ENCODE data around the gene SP140L.

Gene SP140L

GRCh38 chr2:230441227-230441897 lies 114.4 kb downstream of the SP140L start:
- no CpG with 5 or more reads among the region's 4 CpGs for WGBS (ENCODE audit: extremely low coverage, insufficient coverage, low lambda C conversion rate)
- H2BK5ac ChIP-seq (ENCODE audit: low read length), result no peak overlapping the region
- no peak overlapping the region for H2AK5ac ChIP-seq (ENCODE audit: low read length)
- H4K5ac ChIP-seq (ENCODE audit: low read length), result no peak overlapping the region
- H2BK120ac ChIP-seq (ENCODE audit: low read depth, low read length), result no peak overlapping the region
- H3K56ac ChIP-seq (ENCODE audit: low read length), result no peak overlapping the region
- H4K8ac ChIP-seq (ENCODE audit: low read depth, low read length), result no peak overlapping the region
- H3K18ac ChIP-seq (ENCODE audit: low read length), result no peak overlapping the region
- H2BK15ac ChIP-seq (replicated peaks; ENCODE audit: low read depth), result no peak overlapping the region
- no peak for DNase-seq
- H3K79me1 ChIP-seq (ENCODE audit: low read length), result no peaks in the 10 kb centered on the region
- no peaks in the 10 kb centered on the region for H3K79me2 ChIP-seq (ENCODE audit: control insufficient read depth, insufficient read depth, low read length)
- H3K4ac ChIP-seq (ENCODE audit: low read depth, low read length), result no peak overlapping the region
- no peak overlapping the region for H3K4me3 ChIP-seq (ENCODE audit: low read length)
- H3K27me3 ChIP-seq (ENCODE audit: insufficient read depth, low read length, poor library complexity), result no peaks in the 10 kb centered on the region
- H3K9ac ChIP-seq (ENCODE audit: low read length), result no peak overlapping the region
- no peaks in the 10 kb centered on the region for H3K36me3 ChIP-seq (ENCODE audit: control insufficient read depth, insufficient read depth, low read length)
- no peak overlapping the region for H3K23ac ChIP-seq (ENCODE audit: low read length)
- H3K4me1 ChIP-seq (ENCODE audit: control insufficient read depth, low read depth, low read length), result no peaks in the 10 kb centered on the region
- no peak overlapping the region for H3K27ac ChIP-seq (ENCODE audit: low read depth, low read length)
- H3K4me2 ChIP-seq (ENCODE audit: low read length), result no peak overlapping the region

GRCh38 chr2:230443541-230443940 lies 116.5 kb downstream of the SP140L start:
- no peaks in the 10 kb centered on the region for H3K27me3 ChIP-seq (ENCODE audit: insufficient read depth, low read length, poor library complexity)
- H3K79me1 ChIP-seq (ENCODE audit: low read length), result no peaks in the 10 kb centered on the region
- H3K18ac ChIP-seq (ENCODE audit: low read length), result no peak overlapping the region
- no peak overlapping the region for H2BK15ac ChIP-seq (replicated peaks; ENCODE audit: low read depth)
- no peak overlapping the region for H3K9ac ChIP-seq (ENCODE audit: low read length)
- H3K36me3 ChIP-seq (ENCODE audit: control insufficient read depth, insufficient read depth, low read length), result no peaks in the 10 kb centered on the region
- no peak overlapping the region for H3K23ac ChIP-seq (ENCODE audit: low read length)
- H4K8ac ChIP-seq (ENCODE audit: low read depth, low read length), result no peak overlapping the region
- H2AK5ac ChIP-seq (ENCODE audit: low read length), result no peak overlapping the region
- no peaks in the 10 kb centered on the region for H3K79me2 ChIP-seq (ENCODE audit: control insufficient read depth, insufficient read depth, low read length)
- no peak overlapping the region for H4K5ac ChIP-seq (ENCODE audit: low read length)
- no peak overlapping the region for H3K4ac ChIP-seq (ENCODE audit: low read depth, low read length)
- H3K27ac ChIP-seq (ENCODE audit: low read depth, low read length), result no peak overlapping the region
- H3K4me1 ChIP-seq (ENCODE audit: control insufficient read depth, low read depth, low read length), result no peaks in the 10 kb centered on the region
- no peak overlapping the region for H3K4me2 ChIP-seq (ENCODE audit: low read length)
- H2BK120ac ChIP-seq (ENCODE audit: low read depth, low read length), result no peak overlapping the region
- no peak overlapping the region for H3K56ac ChIP-seq (ENCODE audit: low read length)
- whole genome bisulfite sequencing (ENCODE audit: extremely low coverage, insufficient coverage, low lambda C conversion rate), result no CpG with 5 or more reads among the region's 2 CpGs
- H2BK5ac ChIP-seq (ENCODE audit: low read length), result no peak overlapping the region
- no peak overlapping the region for H3K4me3 ChIP-seq (ENCODE audit: low read length)
- no peak for DNase-seq

- H2BK15ac ChIP-seq (replicated peaks; ENCODE audit: low read depth), result no peak overlapping the region
- no peak overlapping the region for H3K4me2 ChIP-seq (ENCODE audit: low read length)
- no peak overlapping the region for H3K27ac ChIP-seq (ENCODE audit: low read depth, low read length)
- H4K8ac ChIP-seq (ENCODE audit: low read depth, low read length), result no peak overlapping the region
- H3K18ac ChIP-seq (ENCODE audit: low read length), result no peak overlapping the region
- no peaks in the 10 kb centered on the region for H3K27me3 ChIP-seq (ENCODE audit: insufficient read depth, low read length, poor library complexity)
- no peaks in the 10 kb centered on the region for H3K4me1 ChIP-seq (ENCODE audit: control insufficient read depth, low read depth, low read length)
- H3K56ac ChIP-seq (ENCODE audit: low read length), result no peak overlapping the region
- no peak overlapping the region for H2BK5ac ChIP-seq (ENCODE audit: low read length)
- WGBS (ENCODE audit: extremely low coverage, insufficient coverage, low lambda C conversion rate), result no CpG with 5 or more reads among the region's 2 CpGs
- no peak for DNase-seq
- no peak overlapping the region for H3K4me3 ChIP-seq (ENCODE audit: low read length)
- H3K79me2 ChIP-seq (ENCODE audit: control insufficient read depth, insufficient read depth, low read length), result no peaks in the 10 kb centered on the region
- no peak overlapping the region for H2AK5ac ChIP-seq (ENCODE audit: low read length)
- no peak overlapping the region for H4K5ac ChIP-seq (ENCODE audit: low read length)
- H3K4ac ChIP-seq (ENCODE audit: low read depth, low read length), result no peak overlapping the region
- H3K23ac ChIP-seq (ENCODE audit: low read length), result no peak overlapping the region
- no peak overlapping the region for H2BK120ac ChIP-seq (ENCODE audit: low read depth, low read length)
- H3K9ac ChIP-seq (ENCODE audit: low read length), result no peak overlapping the region
- H3K79me1 ChIP-seq (ENCODE audit: low read length), result no peaks in the 10 kb centered on the region
- no peaks in the 10 kb centered on the region for H3K36me3 ChIP-seq (ENCODE audit: control insufficient read depth, insufficient read depth, low read length)
These were observed 117.8 kb downstream of the SP140L start for GRCh38 chr2:230444832-230445231.

- no peak overlapping the region for H2BK120ac ChIP-seq (ENCODE audit: low read depth, low read length)
- H3K36me3 ChIP-seq (ENCODE audit: control insufficient read depth, insufficient read depth, low read length), result no peaks in the 10 kb centered on the region
- H3K4me3 ChIP-seq (ENCODE audit: low read length), result no peak overlapping the region
- H3K27ac ChIP-seq (ENCODE audit: low read depth, low read length), result no peak overlapping the region
- no peak overlapping the region for H3K18ac ChIP-seq (ENCODE audit: low read length)
- no peak overlapping the region for H4K8ac ChIP-seq (ENCODE audit: low read depth, low read length)
- H2AK5ac ChIP-seq (ENCODE audit: low read length), result no peak overlapping the region
- WGBS (ENCODE audit: extremely low coverage, insufficient coverage, low lambda C conversion rate), result no CpG with 5 or more reads among the region's 7 CpGs
- no peak overlapping the region for H3K56ac ChIP-seq (ENCODE audit: low read length)
- H3K27me3 ChIP-seq (ENCODE audit: insufficient read depth, low read length, poor library complexity), result no peaks in the 10 kb centered on the region
- H3K79me2 ChIP-seq (ENCODE audit: control insufficient read depth, insufficient read depth, low read length), result no peaks in the 10 kb centered on the region
- no peaks in the 10 kb centered on the region for H3K4me1 ChIP-seq (ENCODE audit: control insufficient read depth, low read depth, low read length)
- H2BK15ac ChIP-seq (replicated peaks; ENCODE audit: low read depth), result no peak overlapping the region
- no peak for DNase-seq
- no peak overlapping the region for H3K4ac ChIP-seq (ENCODE audit: low read depth, low read length)
- H3K9ac ChIP-seq (ENCODE audit: low read length), result no peak overlapping the region
- H3K79me1 ChIP-seq (ENCODE audit: low read length), result no peaks in the 10 kb centered on the region
- H2BK5ac ChIP-seq (ENCODE audit: low read length), result no peak overlapping the region
- no peak overlapping the region for H3K4me2 ChIP-seq (ENCODE audit: low read length)
- H4K5ac ChIP-seq (ENCODE audit: low read length), result no peak overlapping the region
- H3K23ac ChIP-seq (ENCODE audit: low read length), result no peak overlapping the region
These were observed 120.0 kb downstream of the SP140L start for GRCh38 chr2:230447036-230447435.

- Histone ChIP-seq H3K4me2 (ENCODE audit: low read length) (no peak overlapping the region), H3K9ac (ENCODE audit: low read length) (no peak overlapping the region), H3K4ac (ENCODE audit: low read depth, low read length) (no peak overlapping the region), H2BK5ac (ENCODE audit: low read length) (no peak overlapping the region), H2BK15ac (replicated peaks; ENCODE audit: low read depth) (no peak overlapping the region), H3K23ac (ENCODE audit: low read length) (no peak overlapping the region), H3K4me3 (ENCODE audit: low read length) (no peak overlapping the region), H3K27me3 (ENCODE audit: insufficient read depth, low read length, poor library complexity) (no peaks in the 10 kb centered on the region), H2BK120ac (ENCODE audit: low read depth, low read length) (no peak overlapping the region), H3K36me3 (ENCODE audit: control insufficient read depth, insufficient read depth, low read length) (no peaks in the 10 kb centered on the region), H2AK5ac (ENCODE audit: low read length) (no peak overlapping the region), H3K79me1 (ENCODE audit: low read length) (no peaks in the 10 kb centered on the region), H3K79me2 (ENCODE audit: control insufficient read depth, insufficient read depth, low read length) (no peaks in the 10 kb centered on the region), H3K18ac (ENCODE audit: low read length) (no peak overlapping the region), H3K56ac (ENCODE audit: low read length) (no peak overlapping the region), H3K4me1 (ENCODE audit: control insufficient read depth, low read depth, low read length) (no peaks in the 10 kb centered on the region), H3K27ac (ENCODE audit: low read depth, low read length) (no peak overlapping the region), H4K5ac (ENCODE audit: low read length) (no peak overlapping the region), H4K8ac (ENCODE audit: low read depth, low read length) (no peak overlapping the region)
- no peak for DNase-seq
- no CpG with 5 or more reads among the region's 8 CpGs for WGBS (ENCODE audit: extremely low coverage, insufficient coverage, low lambda C conversion rate)
These were observed 120.8 kb downstream of the SP140L start for GRCh38 chr2:230447455-230448451.

All from mesendoderm (in vitro differentiated cells).